Activated naive CD4-positive, alpha-beta T cell treated with anti-CD3 and anti-CD28 coated beads, Interleukin-2, amount 10 ng/mL, durations not matched to agents 7 days and 5 days (primary cell): ENCODE measurements around the gene KCNC1.

Experiments used
- CTCF ChIA-PET: fragments of 350-600 bp; sonication (Branson Sonifier 250); formaldehyde crosslinking; loops from one replicate; lab custom pipeline; 2021; ENCODE audit warnings: antibody characterized with exemption; lab: Charles Lee
- DNase-seq: peaks from one replicate; pipeline ENCODE4 v3.0.0-alpha.2; 2020
- H3K27ac Mint-ChIP-seq: one replicate; pipeline ENCODE4 v1.8.0; 2021; ENCODE audit warnings: mild to moderate bottlenecking, moderate library complexity, mixed read lengths
- H3K27me3 Mint-ChIP-seq: one replicate; pipeline ENCODE4 v1.8.0; 2021; ENCODE audit warnings: mild to moderate bottlenecking, mixed read lengths
- H3K36me3 Mint-ChIP-seq: one replicate; pipeline ENCODE4 v1.8.0; 2021; ENCODE audit warnings: mixed read lengths
- H3K4me1 Mint-ChIP-seq: one replicate; pipeline ENCODE4 v1.8.0; 2021; ENCODE audit warnings: mixed read lengths
- H3K4me3 Mint-ChIP-seq: one replicate; pipeline ENCODE4 v1.8.0; 2021; ENCODE audit warnings: mild to moderate bottlenecking, moderate library complexity, mixed read lengths
- H3K9me3 Mint-ChIP-seq: one replicate; pipeline ENCODE4 v1.8.0; 2021; ENCODE audit warnings: mixed read lengths

The KCNC1 gene

DNA sequence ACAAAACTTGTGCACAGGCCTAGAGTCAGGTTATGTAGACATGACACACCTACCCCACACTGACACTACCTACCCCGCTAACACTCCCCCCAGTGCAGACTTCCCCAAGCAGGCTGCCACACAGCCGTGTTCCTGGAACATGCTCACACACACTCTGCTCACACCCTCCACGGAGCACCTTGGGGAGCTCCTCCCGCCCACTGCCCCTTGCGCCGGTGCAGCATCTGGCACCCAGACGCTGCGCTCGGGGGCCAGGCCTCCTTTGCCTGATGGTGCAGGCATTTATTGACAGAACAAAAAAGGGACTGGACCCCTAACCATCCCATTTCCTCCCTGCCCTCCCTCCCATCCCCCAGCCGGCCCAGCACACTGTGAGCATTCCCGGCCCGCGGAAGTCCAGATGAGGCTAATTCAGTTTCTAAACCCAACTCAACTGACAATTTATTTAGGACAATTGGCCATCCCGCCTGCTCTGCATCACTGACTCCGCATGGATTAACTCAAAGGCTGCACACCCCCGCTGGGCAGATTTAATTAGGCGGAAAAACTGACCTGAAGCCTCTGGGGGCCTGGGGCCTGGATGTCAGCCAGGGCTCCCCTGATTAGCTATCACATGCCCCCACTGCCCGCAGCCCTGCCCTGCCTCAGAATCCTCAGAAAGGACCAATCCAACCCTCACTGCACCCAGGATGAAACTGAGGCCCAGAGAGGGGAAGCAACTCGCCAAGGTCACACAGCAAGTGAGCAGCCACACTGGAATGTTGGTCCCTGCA, 30.1 kb downstream of the KCNC1 start:
- H3K9me3 Mint-ChIP-seq, result no peaks in the 10 kb centered on the region
- CTCF ChIA-PET, result no interaction called here
- H3K36me3 Mint-ChIP-seq, result no peaks in the 10 kb centered on the region
- no peaks in the 10 kb centered on the region for H3K4me1 Mint-ChIP-seq
- H3K27me3 Mint-ChIP-seq, result peaks cover 5% of the 10 kb centered on the region
- DNase-seq, result no peak
- no peak overlapping the region for H3K4me3 Mint-ChIP-seq
- H3K27ac Mint-ChIP-seq, result no peak overlapping the region

DNA sequence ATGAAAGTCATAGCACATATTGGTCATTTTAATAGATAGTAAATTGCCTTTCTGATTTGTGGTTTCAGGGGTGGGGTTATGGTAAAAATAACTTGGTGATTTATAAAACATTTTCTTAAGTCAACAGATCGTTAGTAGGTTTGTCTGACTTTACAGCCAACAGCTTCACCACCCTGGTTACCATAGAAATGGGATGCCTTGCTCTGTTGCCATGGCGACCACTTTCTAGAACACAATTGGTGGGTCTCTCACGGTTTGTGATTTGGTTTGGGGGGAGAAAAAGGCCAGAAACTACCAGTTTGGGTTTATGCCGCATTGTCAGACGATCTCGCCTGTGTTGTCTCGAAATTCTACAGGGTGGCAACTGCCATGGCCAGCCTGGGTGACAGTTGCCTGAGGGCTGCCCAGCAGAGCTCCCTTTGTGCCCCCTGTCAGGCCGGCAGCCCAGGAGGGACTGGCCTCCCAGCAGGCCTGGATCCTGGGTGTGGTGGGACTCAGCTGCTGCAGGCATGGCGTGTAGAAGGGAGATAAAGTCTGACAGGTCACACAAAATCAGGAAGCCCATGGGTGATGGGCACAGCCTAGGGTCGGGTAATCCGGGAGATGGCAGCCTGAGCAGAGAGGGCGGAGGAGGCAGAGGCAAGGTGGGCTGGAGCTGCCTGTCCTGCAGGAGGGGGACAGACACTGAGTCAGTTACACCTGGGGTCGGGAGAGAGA, 30.9 kb downstream of the KCNC1 start:
- Mint-ChIP-seq H3K27ac (no peak overlapping the region), H3K9me3 (no peaks in the 10 kb centered on the region), H3K4me1 (no peaks in the 10 kb centered on the region)

DNA sequence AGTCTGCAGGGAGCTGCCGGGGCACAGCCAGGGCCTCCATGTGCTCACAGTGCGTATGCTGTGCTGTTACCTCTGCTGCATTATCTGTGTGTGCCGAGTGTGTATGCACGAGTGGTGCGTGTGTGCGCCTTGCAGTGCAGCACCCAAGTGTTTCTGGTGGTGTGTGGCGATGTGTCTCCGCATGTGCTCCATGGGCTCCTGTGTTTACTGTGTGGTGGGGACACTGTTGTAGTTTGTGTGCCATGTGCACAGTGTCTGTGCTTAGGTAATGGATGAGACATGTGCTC, 31.4 kb downstream of the KCNC1 start:
- no peak for DNase-seq
- Mint-ChIP-seq H3K9me3 (no peaks in the 10 kb centered on the region), H3K36me3 (no peaks in the 10 kb centered on the region), H3K27ac (peak overlapping the region; percentile 30), H3K4me3 (no peak overlapping the region), H3K27me3 (peaks cover 5% of the 10 kb centered on the region), H3K4me1 (no peaks in the 10 kb centered on the region)
- CTCF ChIA-PET, result no interaction called here

More for the DNA sequence above, 30.9 kb downstream of the KCNC1 start:
- no peak overlapping the region for H3K4me3 Mint-ChIP-seq
- peaks cover 5% of the 10 kb centered on the region for H3K27me3 Mint-ChIP-seq
- no peaks in the 10 kb centered on the region for H3K36me3 Mint-ChIP-seq
- DNase-seq, result no peak
- CTCF ChIA-PET, result no interaction called here

DNA sequence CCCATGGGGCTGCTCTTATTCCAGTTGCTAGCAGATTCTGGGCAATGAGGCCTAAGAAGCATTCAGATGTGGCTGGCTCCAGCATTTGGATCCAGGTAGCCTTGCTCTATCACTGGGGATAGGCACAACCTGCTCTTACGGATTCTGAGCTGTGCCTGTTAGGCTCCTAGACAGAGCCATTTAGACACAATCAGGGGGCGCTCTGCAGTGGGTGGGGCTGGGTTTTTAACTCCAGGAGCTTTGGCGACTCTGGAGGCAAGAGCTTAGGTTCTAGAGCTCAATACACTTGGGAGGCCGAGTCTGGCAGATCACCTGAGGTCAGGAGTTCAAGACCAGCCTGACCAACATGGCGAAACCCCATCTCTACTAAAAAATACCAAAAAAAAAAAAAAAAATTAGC, 32.0 kb downstream of the KCNC1 start:
- Mint-ChIP-seq H3K27ac (no peak overlapping the region), H3K36me3 (no peaks in the 10 kb centered on the region), H3K4me3 (no peak overlapping the region), H3K4me1 (no peaks in the 10 kb centered on the region), H3K27me3 (peaks cover 4% of the 10 kb centered on the region), H3K9me3 (no peaks in the 10 kb centered on the region)
- DNase-seq, result no peak
- CTCF ChIA-PET, result interaction anchor here (0.7 to 1.0 kb wide), 2 partner anchors 51 to 213 kb away, joined by 3 read pairs; no protein-coding TSS in a partner anchor

DNA sequence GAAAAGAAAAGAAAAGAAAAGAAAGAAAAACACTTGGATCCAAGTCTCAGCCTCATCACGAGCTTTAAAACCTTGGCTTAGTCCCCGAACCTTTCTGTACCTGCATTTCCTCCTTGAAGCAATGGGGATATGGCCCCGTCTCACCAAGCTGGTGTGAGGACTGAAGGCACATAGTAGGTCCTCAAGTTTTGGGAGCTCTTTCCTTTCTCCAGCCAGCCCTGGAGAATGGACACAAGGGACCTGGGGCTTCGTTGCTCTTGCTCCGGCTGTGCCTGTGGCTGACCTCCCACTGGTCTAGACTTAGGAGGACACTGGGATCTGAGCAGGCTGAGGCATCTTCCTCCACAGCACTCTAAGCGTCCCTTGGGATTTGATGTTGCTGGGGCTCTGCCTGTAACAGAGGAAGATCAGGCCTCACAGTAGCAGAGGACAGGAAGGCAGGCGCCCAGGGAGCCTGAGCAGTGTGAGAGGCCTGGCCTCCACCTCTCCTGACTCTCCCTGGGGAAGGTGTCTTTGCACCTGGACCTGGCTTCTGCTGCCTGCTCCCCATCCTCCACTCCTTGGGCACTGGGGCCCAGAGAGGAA, 32.8 kb downstream of the KCNC1 start:
- CTCF ChIA-PET, result interaction anchor here (0.6 to 1.0 kb wide), 2 partner anchors 103 to 212 kb away, joined by 3 read pairs; no protein-coding TSS in a partner anchor

DNA sequence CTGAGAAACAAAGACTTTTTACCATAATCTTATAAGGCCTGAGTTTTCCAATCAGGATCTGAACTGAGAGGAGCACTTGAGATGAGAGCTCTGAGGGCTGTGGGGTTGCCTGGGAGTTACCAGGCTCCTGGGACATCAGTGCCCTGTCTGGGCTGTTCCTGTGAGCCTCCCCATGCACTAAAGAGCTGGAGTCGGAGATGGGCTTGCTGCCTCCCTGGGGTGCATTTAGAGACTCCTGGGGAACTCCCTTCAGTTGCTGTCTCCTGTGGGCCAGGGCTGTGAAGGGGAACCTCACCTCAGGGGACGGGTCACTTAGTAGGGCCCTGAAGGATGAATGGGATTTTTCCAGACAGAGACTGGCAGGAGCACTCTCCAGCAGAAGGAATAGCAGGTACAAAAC, 33.3 kb downstream of the KCNC1 start:
- Mint-ChIP-seq H3K4me3 (no peak overlapping the region), H3K27ac (no peak overlapping the region), H3K4me1 (no peaks in the 10 kb centered on the region), H3K36me3 (no peaks in the 10 kb centered on the region), H3K9me3 (no peaks in the 10 kb centered on the region), H3K27me3 (no peaks in the 10 kb centered on the region)
- DNase-seq, result no peak
- CTCF ChIA-PET, result no interaction called here

More for the DNA sequence above, 32.8 kb downstream of the KCNC1 start:
- no peak overlapping the region for H3K4me3 Mint-ChIP-seq
- H3K4me1 Mint-ChIP-seq, result no peaks in the 10 kb centered on the region
- H3K27ac Mint-ChIP-seq, result no peak overlapping the region
- no peaks in the 10 kb centered on the region for H3K27me3 Mint-ChIP-seq
- DNase-seq, result no peak
- H3K36me3 Mint-ChIP-seq, result no peaks in the 10 kb centered on the region
- no peaks in the 10 kb centered on the region for H3K9me3 Mint-ChIP-seq

DNA sequence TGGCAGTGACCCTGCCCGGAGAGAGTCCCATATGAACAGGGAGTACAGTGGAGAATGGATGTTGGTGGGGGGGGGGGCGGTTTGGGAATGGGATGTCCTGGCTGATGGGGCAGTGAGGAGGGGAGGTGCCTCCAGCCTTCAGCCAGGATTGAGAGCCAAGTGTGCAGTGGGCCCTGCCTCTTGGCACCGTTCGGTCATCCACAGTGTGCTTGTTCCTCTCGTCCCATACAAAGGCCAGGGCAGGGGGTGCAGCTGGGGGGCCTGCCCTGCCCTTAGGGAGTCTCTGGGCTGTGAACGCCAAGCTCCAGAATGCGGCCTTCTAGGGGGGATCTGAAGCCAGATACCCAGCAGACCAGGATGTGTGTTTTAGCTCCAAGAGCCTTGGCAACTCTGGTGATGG, 34.0 kb downstream of the KCNC1 start:
- no peak overlapping the region for H3K4me3 Mint-ChIP-seq
- CTCF ChIA-PET, result interaction anchor here (1.3 kb wide), 1 partner anchor 210 kb away, joined by 3 read pairs; no protein-coding TSS in a partner anchor
- DNase-seq, result no peak
- H3K4me1 Mint-ChIP-seq, result no peaks in the 10 kb centered on the region
- H3K27ac Mint-ChIP-seq, result no peak overlapping the region
- H3K36me3 Mint-ChIP-seq, result no peaks in the 10 kb centered on the region
- no peaks in the 10 kb centered on the region for H3K9me3 Mint-ChIP-seq
- no peaks in the 10 kb centered on the region for H3K27me3 Mint-ChIP-seq

DNA sequence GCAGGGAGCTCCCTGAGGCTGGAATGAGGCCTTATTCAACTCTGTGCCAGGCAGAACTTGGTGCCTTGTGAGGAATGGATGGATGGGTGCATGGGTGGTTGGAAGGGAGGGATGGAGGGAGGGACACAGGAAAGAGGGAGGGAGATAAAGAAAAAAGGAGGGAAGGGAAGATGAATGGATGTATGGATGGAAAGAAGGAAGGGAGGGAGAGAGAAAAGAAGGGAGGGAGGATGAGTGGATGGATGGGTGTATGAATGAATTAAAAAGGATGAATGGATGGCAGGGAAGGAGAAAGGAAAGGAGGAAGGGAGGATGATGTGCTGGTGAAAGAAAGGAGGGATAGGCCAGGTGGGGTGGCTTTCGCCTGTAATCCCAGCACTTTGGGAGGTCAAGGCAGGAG, 34.6 kb downstream of the KCNC1 start:
- H3K4me3 Mint-ChIP-seq, result no peak overlapping the region
- H3K4me1 Mint-ChIP-seq, result no peaks in the 10 kb centered on the region
- no peak overlapping the region for H3K27ac Mint-ChIP-seq
- no peaks in the 10 kb centered on the region for H3K36me3 Mint-ChIP-seq
- H3K27me3 Mint-ChIP-seq, result no peaks in the 10 kb centered on the region
- CTCF ChIA-PET, result interaction anchor here (1.3 kb wide), 1 partner anchor 209 kb away, joined by 3 read pairs; no protein-coding TSS in a partner anchor
- no peak for DNase-seq
- no peaks in the 10 kb centered on the region for H3K9me3 Mint-ChIP-seq

DNA sequence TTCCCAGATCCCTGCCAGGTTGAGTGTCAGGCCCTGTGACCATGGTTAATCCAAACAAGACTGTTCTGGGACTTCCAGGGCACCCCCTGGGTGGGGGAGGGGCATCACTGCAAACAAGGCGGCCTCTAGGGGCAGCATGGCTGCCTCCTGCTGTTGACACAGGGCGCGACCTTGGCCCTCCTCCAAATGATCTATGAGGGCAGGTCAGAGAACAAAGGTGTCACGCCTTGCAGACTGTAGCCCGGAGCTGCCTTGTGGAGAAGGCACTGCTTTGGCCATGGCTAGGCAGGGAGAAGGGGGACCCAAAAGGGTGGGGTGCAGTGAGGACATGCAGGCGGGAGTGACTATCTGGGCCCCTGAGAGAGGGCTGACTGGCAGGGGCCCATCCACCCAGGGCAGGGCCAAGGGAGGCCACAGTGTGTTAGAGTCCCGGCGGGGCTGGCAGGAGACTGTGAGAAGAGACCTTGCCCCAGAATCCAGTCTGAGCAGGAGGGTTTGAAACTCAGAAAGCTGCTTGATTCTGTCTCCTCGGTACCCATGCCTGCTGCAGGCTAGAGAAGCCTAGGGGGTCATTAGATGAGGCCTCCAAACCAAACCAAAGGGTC, 35.6 kb downstream of the KCNC1 start:
- CTCF ChIA-PET, result no interaction called here
- H3K4me1 Mint-ChIP-seq, result no peaks in the 10 kb centered on the region
- H3K27ac Mint-ChIP-seq, result no peak overlapping the region
- no peaks in the 10 kb centered on the region for H3K36me3 Mint-ChIP-seq
- H3K9me3 Mint-ChIP-seq, result no peaks in the 10 kb centered on the region
- no peak for DNase-seq
- H3K4me3 Mint-ChIP-seq, result no peak overlapping the region
- H3K27me3 Mint-ChIP-seq, result no peaks in the 10 kb centered on the region

DNA sequence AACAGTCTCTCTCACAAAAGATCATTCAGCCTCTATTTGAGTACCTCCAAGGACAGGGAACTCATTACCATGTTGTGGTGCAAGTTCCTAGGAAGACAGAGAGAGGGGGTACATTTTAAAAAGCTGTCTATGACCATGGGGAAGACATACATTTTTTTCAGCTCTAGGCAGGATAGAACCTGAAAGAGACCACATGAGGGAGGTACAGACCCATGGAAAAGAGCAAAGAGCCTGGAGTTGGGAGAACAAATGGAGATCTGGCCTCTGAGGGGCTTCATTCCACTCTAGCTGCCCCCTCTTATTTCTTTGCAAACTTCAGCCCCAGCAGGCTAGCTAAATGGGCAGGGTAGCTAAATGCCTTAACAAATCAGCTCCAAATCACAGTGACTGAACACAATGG, 36.3 kb downstream of the KCNC1 start:
- H3K36me3 Mint-ChIP-seq, result no peaks in the 10 kb centered on the region

DNA sequence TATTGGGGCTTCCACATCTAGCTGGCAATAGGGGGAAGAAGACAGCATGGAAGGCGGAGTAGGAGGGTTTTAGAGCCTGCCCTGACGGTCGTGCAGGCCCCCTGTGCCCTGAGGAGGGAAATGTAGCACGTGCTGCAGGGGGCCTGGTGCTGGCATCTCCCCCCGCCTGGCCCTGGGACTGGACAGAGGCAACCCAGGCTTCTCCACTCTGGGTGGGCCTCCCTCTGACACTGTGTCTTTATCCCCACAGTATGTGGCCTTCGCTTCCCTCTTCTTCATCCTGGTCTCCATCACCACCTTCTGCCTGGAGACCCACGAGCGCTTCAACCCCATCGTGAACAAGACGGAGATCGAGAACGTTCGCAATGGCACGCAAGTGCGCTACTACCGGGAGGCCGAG, 36.8 kb downstream of the KCNC1 start:
- no peak overlapping the region for H3K4me3 Mint-ChIP-seq
- H3K36me3 Mint-ChIP-seq, result no peaks in the 10 kb centered on the region
- H3K27ac Mint-ChIP-seq, result no peak overlapping the region
- CTCF ChIA-PET, result no interaction called here
- no peaks in the 10 kb centered on the region for H3K9me3 Mint-ChIP-seq
- H3K4me1 Mint-ChIP-seq, result no peaks in the 10 kb centered on the region
- no peaks in the 10 kb centered on the region for H3K27me3 Mint-ChIP-seq
- DNase-seq, result no peak

More for the DNA sequence above, 36.3 kb downstream of the KCNC1 start:
- Mint-ChIP-seq H3K4me3 (no peak overlapping the region), H3K27ac (no peak overlapping the region), H3K27me3 (no peaks in the 10 kb centered on the region), H3K4me1 (no peaks in the 10 kb centered on the region), H3K9me3 (no peaks in the 10 kb centered on the region)
- DNase-seq, result no peak
- CTCF ChIA-PET, result no interaction called here

DNA sequence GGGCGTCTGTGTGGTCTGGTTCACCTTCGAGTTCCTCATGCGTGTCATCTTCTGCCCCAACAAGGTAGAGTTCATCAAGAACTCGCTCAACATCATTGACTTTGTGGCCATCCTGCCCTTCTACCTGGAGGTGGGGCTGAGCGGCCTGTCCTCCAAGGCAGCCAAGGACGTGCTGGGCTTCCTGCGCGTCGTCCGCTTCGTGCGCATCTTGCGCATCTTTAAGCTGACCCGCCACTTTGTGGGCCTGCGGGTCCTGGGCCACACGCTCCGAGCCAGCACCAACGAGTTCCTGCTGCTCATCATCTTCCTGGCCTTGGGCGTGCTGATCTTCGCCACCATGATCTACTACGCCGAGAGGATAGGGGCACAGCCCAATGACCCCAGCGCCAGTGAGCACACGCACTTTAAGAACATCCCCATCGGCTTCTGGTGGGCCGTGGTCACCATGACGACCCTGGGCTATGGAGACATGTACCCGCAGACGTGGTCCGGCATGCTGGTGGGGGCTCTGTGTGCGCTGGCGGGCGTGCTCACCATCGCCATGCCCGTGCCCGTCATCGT, 37.3 kb downstream of the KCNC1 start:
- Mint-ChIP-seq H3K27ac (no peak overlapping the region), H3K4me3 (no peak overlapping the region), H3K36me3 (no peaks in the 10 kb centered on the region), H3K4me1 (no peaks in the 10 kb centered on the region), H3K27me3 (no peaks in the 10 kb centered on the region), H3K9me3 (no peaks in the 10 kb centered on the region)
- DNase-seq, result no peak
- CTCF ChIA-PET, result no interaction called here

DNA sequence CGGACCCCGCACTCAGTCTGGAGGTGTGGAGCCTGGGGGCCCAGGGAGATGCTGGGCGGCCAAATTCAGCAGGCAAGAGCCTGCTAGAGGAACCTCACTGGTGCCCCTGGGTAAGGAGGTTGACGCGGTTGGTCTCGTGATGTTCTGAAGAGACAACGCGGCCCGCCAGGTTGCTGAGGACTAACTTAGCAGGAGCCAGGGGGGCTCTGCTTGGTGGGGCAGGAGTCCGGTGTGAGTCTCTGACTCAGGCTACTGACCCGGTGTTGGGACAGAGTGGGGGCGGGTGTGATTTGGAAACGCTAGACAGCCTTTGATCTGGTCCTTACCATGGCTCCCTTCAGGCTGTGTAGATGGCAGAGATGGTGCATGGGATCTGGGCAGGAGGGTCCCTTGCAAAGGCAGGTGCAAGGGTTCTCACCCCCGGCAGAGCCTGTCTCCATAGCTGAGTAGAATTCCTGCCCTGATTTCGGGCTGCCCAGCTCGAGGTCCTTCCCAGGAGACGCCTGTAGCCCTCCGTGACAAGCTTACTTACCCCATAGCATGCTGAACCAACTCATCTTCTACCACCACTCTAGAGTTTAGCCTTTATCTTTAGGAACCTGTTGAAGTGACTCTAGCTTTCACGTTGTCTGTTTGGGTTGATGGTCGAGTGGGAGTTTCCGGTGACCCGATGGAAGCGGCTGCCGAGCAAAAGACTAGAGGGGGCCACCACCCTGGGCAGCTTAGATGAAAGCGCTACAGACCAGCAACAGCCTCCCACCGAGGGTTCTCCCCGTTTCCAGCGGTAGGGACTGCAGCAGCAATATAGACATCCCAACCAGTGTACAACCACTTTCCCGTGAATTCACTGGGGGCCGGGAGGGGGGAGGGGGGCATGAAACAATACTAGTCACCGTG, 38.4 kb downstream of the KCNC1 start:
- no peaks in the 10 kb centered on the region for H3K27me3 Mint-ChIP-seq
- H3K4me1 Mint-ChIP-seq, result no peaks in the 10 kb centered on the region
- no peak overlapping the region for H3K27ac Mint-ChIP-seq
- no peak overlapping the region for H3K4me3 Mint-ChIP-seq
- no peaks in the 10 kb centered on the region for H3K36me3 Mint-ChIP-seq
- no peak for DNase-seq
- no peaks in the 10 kb centered on the region for H3K9me3 Mint-ChIP-seq
- CTCF ChIA-PET, result no interaction called here
